ENCODE results near the gene ZNF669. TPM values are rescaled to one million over a fixed set of nuclear protein-coding genes. Genes with fewer than 3 reads are reported as not detected.

The ZNF669 gene
- polyA plus RNA-seq, 3 donors = 2.8 to 4.0 (median 4.0) TPM

- WGBS, 3 donors = 31 to 44% (median 36%) methylated on average over 23 of the region's 23 CpGs
- H3K27ac ChIP-seq (ENCODE audit: low read depth, low read length) = no peak overlapping the region
Measured at GRCh38 chr1:247079141-247079874, 24.8 kb downstream of the ZNF669 start.

- H3K27ac ChIP-seq (ENCODE audit: low read depth, low read length) = no peak within 1 kb of the TSS
- 0 to 1% (median 1%) methylated on average over 53 to 57 of the region's 57 CpGs for WGBS, 3 donors
Measured at GRCh38 chr1:247078258-247079140, 25.7 kb downstream of the ZNF669 start, which contains the start of gene ZNF670. Gene ZNF670 (minus strand): TSS chr1:247078811. CDS start chr1:247078596, 215 bp downstream.

GRCh38 chr1:247077876-247078257, 26.3 kb downstream of the ZNF669 start:
- WGBS, 3 donors = 0 to 1% (median 0%) methylated on average over 8 of the region's 8 CpGs
- no peak overlapping the region for H3K27ac ChIP-seq (ENCODE audit: low read depth, low read length)

- 73 to 83% (median 73%) methylated on average over 3 of the region's 3 CpGs for WGBS, 3 donors
Measured at GRCh38 chr1:247077213-247077612, 26.9 kb downstream of the ZNF669 start.

GRCh38 chr1:247070645-247071044, 33.5 kb downstream of the ZNF669 start:
- H3K27ac ChIP-seq (ENCODE audit: low read depth, low read length) = no peak overlapping the region
- 79 to 96% (median 79%) methylated on average over 3 of the region's 3 CpGs for WGBS, 3 donors

More at GRCh38 chr1:247077213-247077612, 26.9 kb downstream of the ZNF669 start:
- H3K27ac ChIP-seq (ENCODE audit: low read depth, low read length) = no peak overlapping the region

- 81 to 84% (median 83%) methylated on average over 3 of the region's 3 CpGs for WGBS, 3 donors
- H3K27ac ChIP-seq (ENCODE audit: low read depth, low read length) = no peak overlapping the region
Measured at GRCh38 chr1:247064304-247064703, 39.9 kb downstream of the ZNF669 start.

- H3K27ac ChIP-seq (ENCODE audit: low read depth, low read length) = no peak overlapping the region
- 84 to 92% (median 85%) methylated on average over 4 of the region's 4 CpGs for WGBS, 3 donors
Measured at GRCh38 chr1:247060771-247061170, 43.4 kb downstream of the ZNF669 start.

- H3K27ac ChIP-seq (ENCODE audit: low read depth, low read length) = no peak overlapping the region
- WGBS, 3 donors = 97 to 100% (median 98%) methylated on average over 2 of the region's 2 CpGs
Measured at GRCh38 chr1:247056071-247056470, 48.1 kb downstream of the ZNF669 start.

- WGBS, 3 donors = 47 to 72% (median 52%) methylated on average over 2 of the region's 2 CpGs
- H3K27ac ChIP-seq (ENCODE audit: low read depth, low read length) = no peak overlapping the region
Measured at GRCh38 chr1:247054992-247055415, 49.2 kb downstream of the ZNF669 start.

Other genes starting within 250 kb of the ZNF669 start
- 10 to 100 TPM in 1 of 3 donors, 1 to 10 TPM in 2; 5.4 to 13.1 (median 9.8) TPM for gene AHCTF1, start 172.4 kb downstream of the ZNF669 start, polyA plus RNA-seq
- gene ZNF695, start 96.3 kb downstream of the ZNF669 start, polyA plus RNA-seq = under 1 TPM in 2 of 3 donors, not detected in 1; 0.12 to 0.18 TPM
- gene ZNF670, start 25.5 kb downstream of the ZNF669 start, polyA plus RNA-seq = 1 to 10 TPM; 1.3 to 3.4 (median 2.8) TPM
- 1 to 10 TPM; 1.7 to 2.5 (median 1.9) TPM for gene ZNF124, start 67.7 kb upstream of the ZNF669 start, polyA plus RNA-seq
- not detected for gene VN1R5, start 151.7 kb upstream of the ZNF669 start, polyA plus RNA-seq
- gene ZNF496, start 227.5 kb upstream of the ZNF669 start, polyA plus RNA-seq = 10 to 100 TPM in 2 of 3 donors, 1 to 10 TPM in 1; 8.4 to 11.7 (median 11.7) TPM

All from adipose tissue (tissue), 3 donors.